Kidney epithelial cell (primary cell): ENCODE results near the gene MTFMT. TPM values are rescaled to one million over a fixed set of nuclear protein-coding genes. Genes with fewer than 3 reads are reported as not detected.

ENCODE experiments used
- DNase-seq: peaks from one replicate; pipeline ENCODE4 v3.0.0-alpha.2; 2010; ENCODE audit warnings: low read depth
- H3K27me3 ChIP-seq: 2 replicates; pipeline ENCODE4 v1.6.0; 2011; ENCODE audit warnings: low read length; ENCODE audit not compliant: control insufficient read depth, insufficient read depth
- H3K36me3 ChIP-seq: 2 replicates; pipeline ENCODE4 v1.5.1; 2011; ENCODE audit warnings: low read length; ENCODE audit not compliant: control insufficient read depth, insufficient read depth
- H3K4me3 ChIP-seq: 2 replicates; pipeline ENCODE4 v1.5.1; 2011; ENCODE audit warnings: low read depth, mild to moderate bottlenecking, control low read depth, low read length
- total RNA-seq: library from RNA; depleted of rRNA; stranded (reverse); fragments of >200 nt; gene quantifications from 2 replicates; pipeline ENCODE4 v1.2.3, GENCODE V29; 2015
- TF ChIP-seq, protein P1 (sequence below): IDR thresholded peaks from 2 replicates; pipeline ENCODE4 v1.5.1; 2011; ENCODE audit warnings: mild to moderate bottlenecking, moderate library complexity, low read length, control low read depth, inconsistent platforms; ENCODE audit not compliant: insufficient read depth, poor library complexity, severe bottlenecking

MTFMT gene
- total RNA-seq, 1 donor from 2014 or later: 17.3 TPM

DNA sequence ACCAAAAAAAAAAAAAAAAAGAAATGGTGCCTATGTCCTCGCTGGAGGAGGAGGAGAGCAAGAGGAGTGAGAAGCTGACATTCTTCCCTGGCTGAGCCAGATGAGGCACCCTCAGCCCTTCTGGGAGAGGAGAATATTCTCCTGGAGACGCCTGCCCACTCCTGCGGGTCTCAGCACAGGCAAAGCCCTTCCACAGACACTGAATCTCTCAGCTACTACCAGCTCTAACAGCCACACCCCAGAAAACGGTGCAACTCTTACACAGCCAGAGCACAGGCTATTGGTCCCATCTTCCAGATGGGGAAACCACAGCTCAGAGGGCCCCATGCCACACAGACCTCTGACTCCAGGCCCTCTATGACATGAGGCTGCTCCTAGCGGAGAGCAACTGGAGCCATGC is 32.6 kb upstream of the MTFMT start:
- Histone ChIP-seq H3K36me3 (no peaks in the 10 kb centered on the region), H3K4me3 (no peak overlapping the region), H3K27me3 (peaks cover 47% of the 10 kb centered on the region)
- DNase-seq: no peak
- TF ChIP-seq, protein P1, sequence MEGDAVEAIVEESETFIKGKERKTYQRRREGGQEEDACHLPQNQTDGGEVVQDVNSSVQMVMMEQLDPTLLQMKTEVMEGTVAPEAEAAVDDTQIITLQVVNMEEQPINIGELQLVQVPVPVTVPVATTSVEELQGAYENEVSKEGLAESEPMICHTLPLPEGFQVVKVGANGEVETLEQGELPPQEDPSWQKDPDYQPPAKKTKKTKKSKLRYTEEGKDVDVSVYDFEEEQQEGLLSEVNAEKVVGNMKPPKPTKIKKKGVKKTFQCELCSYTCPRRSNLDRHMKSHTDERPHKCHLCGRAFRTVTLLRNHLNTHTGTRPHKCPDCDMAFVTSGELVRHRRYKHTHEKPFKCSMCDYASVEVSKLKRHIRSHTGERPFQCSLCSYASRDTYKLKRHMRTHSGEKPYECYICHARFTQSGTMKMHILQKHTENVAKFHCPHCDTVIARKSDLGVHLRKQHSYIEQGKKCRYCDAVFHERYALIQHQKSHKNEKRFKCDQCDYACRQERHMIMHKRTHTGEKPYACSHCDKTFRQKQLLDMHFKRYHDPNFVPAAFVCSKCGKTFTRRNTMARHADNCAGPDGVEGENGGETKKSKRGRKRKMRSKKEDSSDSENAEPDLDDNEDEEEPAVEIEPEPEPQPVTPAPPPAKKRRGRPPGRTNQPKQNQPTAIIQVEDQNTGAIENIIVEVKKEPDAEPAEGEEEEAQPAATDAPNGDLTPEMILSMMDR: no peak

DNA sequence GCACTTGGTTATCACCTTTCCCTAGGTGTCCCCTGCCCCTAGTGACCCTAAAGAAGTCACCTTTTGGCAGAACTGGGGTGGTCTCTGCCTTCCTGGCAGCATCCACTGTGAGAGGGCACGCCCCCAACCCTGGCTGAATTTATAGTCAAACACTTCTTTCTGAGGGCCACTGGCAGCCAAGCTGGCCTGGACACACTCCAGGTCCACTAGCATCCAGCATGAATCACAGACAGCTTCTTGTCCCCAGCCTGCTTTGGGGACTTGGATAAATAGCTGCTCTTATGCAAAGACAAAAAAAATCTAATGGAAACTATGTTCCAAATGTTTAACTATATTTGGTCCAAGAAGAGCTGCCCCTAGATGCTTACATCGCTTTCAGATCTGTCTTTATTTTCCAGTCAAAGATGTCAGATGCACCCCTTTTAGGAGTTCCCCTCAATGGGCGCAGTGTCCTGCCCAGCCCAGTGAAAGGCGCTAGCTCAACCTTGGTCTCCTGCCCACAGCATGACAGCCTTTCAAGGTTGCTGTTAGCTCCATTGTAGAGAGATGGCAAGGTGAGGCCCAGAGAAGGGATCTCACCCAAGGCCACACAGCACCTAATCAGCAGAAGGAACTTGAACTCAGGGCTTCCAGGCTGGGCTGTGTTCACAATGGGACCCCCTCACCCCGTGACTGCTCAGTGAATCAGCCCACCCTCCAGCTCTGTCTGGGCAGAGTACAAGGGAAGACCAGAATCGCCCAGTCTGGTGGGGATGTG is 31.4 kb upstream of the MTFMT start:
- no peaks in the 10 kb centered on the region for H3K36me3 ChIP-seq
- TF ChIP-seq, protein P1: no peak
- peaks cover 40% of the 10 kb centered on the region for H3K27me3 ChIP-seq

DNA sequence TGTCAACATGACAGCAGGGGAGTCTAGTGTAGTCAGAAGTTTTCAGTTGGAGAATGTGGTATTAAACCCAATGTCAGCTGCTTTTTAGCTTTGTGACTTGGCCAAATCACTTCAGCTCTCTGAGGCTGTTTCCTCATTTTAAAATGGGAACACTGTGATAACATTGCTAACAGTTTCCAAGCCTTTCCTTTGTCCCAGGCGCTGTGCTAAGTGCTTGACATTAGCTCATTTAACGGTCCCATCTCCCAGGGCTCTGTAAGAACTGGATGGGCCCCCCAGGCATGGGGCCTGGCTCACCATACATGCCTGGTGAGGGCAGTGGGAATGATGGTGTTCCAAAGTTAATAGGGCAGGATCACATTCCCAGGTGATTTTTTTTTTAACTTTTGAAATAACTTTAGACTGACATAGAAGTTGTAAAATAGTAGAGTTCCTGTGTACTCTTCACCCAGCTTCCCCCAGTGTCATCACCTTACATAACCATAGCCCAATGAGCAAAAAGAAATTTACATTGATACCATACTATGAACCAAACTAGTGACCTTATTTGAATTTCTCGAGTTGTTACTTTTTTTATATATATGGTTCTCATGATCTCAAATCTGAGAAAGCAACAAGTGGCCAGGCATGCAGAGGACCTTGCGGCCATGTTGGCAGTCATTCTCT is 30.6 kb upstream of the MTFMT start:
- no peak overlapping the region for H3K4me3 ChIP-seq
- TF ChIP-seq, protein P1: no peak
- no peak for DNase-seq
- peaks cover 32% of the 10 kb centered on the region for H3K27me3 ChIP-seq
- H3K36me3 ChIP-seq: no peaks in the 10 kb centered on the region

More for the DNA sequence above, 31.4 kb upstream of the MTFMT start:
- no peak for DNase-seq
- H3K4me3 ChIP-seq: no peak overlapping the region

DNA sequence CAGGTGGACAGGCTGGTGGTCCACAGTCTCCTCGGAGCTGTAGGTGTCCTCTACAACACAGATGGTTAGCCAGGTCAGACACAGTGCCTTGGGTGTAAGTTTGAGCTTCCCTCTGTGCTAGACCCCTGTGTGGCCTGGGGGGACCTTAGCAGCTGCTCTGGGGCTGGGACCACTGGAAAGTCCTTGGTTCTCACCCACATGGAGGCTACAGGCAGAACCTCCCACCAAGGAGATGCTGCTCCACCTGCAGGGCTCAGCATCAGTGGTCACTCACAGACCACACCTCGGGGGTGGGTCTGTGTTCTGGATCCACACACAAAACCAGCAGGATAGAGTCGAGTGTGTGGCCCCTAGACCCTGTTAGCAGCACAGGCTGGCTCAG is 29.9 kb upstream of the MTFMT start:
- no peak for DNase-seq
- TF ChIP-seq, protein P1: no peak

DNA sequence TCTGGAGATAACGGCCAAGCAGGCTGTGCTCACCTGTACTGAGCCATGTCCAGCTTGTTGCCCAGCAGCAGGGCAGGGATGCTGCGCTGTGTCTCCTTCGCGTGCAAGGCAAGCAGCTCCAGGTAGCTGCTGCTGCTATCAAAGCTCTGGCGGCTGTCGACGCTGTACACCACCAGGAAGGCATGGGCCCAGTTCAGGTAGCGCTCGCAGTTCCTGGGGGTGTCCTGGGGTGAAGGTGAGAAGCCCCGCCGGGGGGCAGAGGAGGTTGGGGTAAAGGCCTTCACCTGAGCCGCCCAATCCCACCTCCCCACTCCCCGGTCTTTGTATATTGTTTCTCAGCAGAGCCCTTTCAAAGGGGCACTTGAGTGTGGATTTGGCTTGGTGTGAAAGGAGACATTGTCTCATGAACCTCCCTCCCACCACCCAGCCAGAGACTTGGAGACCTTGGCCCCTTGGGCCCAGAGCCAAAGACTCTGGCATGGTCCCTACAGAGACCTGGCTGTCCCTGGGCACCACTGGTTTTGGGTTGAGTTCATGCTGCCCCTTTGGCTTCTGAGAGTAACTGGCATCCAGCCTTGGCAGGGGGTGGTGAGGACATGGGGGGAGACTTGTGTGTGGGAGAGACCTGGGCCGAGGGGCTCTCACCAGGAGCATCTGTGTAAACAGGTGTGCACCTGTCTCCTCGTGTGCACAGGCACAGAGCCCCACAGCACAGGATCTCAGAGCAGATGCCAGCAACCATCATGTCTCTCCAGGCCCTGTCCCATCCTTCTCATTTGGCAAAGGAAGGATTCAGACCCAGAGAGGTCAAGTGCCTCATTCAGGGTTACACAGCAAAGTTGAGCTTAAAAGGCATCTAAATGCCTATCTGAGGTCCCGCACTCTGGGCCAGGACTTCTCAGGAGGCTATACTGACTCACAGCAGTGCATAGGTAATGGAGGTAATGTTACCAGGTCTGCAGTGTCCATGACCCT is 29.2 kb upstream of the MTFMT start:
- TF ChIP-seq, protein P1: no peak
- H3K4me3 ChIP-seq: no peak overlapping the region
- H3K27me3 ChIP-seq: peaks cover 29% of the 10 kb centered on the region
- no peaks in the 10 kb centered on the region for H3K36me3 ChIP-seq
- DNase-seq: no peak

More for the DNA sequence above, 29.9 kb upstream of the MTFMT start:
- Histone ChIP-seq H3K4me3 (no peak overlapping the region), H3K36me3 (no peaks in the 10 kb centered on the region), H3K27me3 (peaks cover 32% of the 10 kb centered on the region)
